GM12865 (cell line): ENCODE measurements around the gene APBA2.

Experiments used
- DNase-seq: peaks from one replicate; pipeline ENCODE4 v3.0.0; 2010; ENCODE audit warnings: low read depth
- H3K4me3 ChIP-seq: 2 replicates; pipeline ENCODE4 v1.5.1; 2011; ENCODE audit warnings: mild to moderate bottlenecking, low read depth, low read length, control low read depth
- CTCF ChIP-seq: IDR thresholded peaks from 2 replicates; pipeline ENCODE4 v1.5.1; 2011; ENCODE audit warnings: low read length, control low read depth, low read depth, inconsistent platforms; ENCODE audit not compliant: insufficient read depth; ENCODE audit errors: missing control alignments

The APBA2 gene

GRCh38 chr15:29111705-29112281 lies 226.0 kb downstream of the APBA2 start:
- DNase-seq = no peak
- H3K4me3 ChIP-seq = no peak overlapping the region
- TF ChIP-seq CTCF = no peak

GRCh38 chr15:29113336-29114220 lies 227.8 kb downstream of the APBA2 start:
- no peak for DNase-seq
- no peak overlapping the region for H3K4me3 ChIP-seq
- no peak for TF ChIP-seq CTCF

GRCh38 chr15:29114221-29115092 lies 228.7 kb downstream of the APBA2 start:
- TF ChIP-seq CTCF = no peak
- no peak overlapping the region for H3K4me3 ChIP-seq
- no peak for DNase-seq

- peak; percentile 27 for TF ChIP-seq CTCF
- DNase-seq = no peak
- no peak overlapping the region for H3K4me3 ChIP-seq
Observed at GRCh38 chr15:29115093-29115991, 229.6 kb downstream of the APBA2 start.

GRCh38 chr15:29116970-29117700 lies 231.4 kb downstream of the APBA2 start:
- no peak overlapping the region for H3K4me3 ChIP-seq
- no peak for DNase-seq
- TF ChIP-seq CTCF = no peak
